DND-41 (cell line): ENCODE results near the gene RGL1.

Experiments
- ATAC-seq: fragments of 200-7000 bp; cut with Tn5 transposase; 3 replicates; pipeline ENCODE4 v1.9.1; 2021; ENCODE audit warnings: low read depth; ENCODE audit not compliant: insufficient read depth
- DNase-seq: peaks from one replicate; pipeline ENCODE4 v3.0.0-alpha.2; 2020
- H2AFZ ChIP-seq: 2 replicates; pipeline ENCODE4 v1.6.0; 2012; ENCODE audit warnings: low read depth, low read length
- H3K27ac ChIP-seq: 2 replicates; pipeline ENCODE4 v1.5.1; 2012; ENCODE audit warnings: low read length, inconsistent platforms
- H3K27me3 ChIP-seq: fragments of 200-600 bp; sonication (generic); 2 replicates; pipeline ENCODE4 v1.6.0; 2012; ENCODE audit warnings: low read length, mild to moderate bottlenecking, inconsistent platforms; ENCODE audit not compliant: insufficient read depth, poor library complexity
- H3K36me3 ChIP-seq: 2 replicates; pipeline ENCODE4 v1.5.1; 2012; ENCODE audit warnings: low read length, inconsistent platforms; ENCODE audit not compliant: insufficient read depth
- H3K4me1 ChIP-seq: 2 replicates; pipeline ENCODE4 v1.5.1; 2012; ENCODE audit warnings: mild to moderate bottlenecking, low read length; ENCODE audit not compliant: insufficient read depth
- H3K4me2 ChIP-seq: 2 replicates; pipeline ENCODE4 v1.6.0; 2012; ENCODE audit warnings: mild to moderate bottlenecking, moderate library complexity, low read length, inconsistent platforms; ENCODE audit not compliant: insufficient read depth
- H3K4me3 ChIP-seq, 2 experiments: fragments of 200-600 bp in 1 of 2; shearing (Covaris generic) in 1 of 2; 2 replicates each; pipeline ENCODE4 v1.5.1; 2012 to 2016; ENCODE audit warnings: inconsistent platforms in 2 of 2, low read length in 2 of 2, mild to moderate bottlenecking in 2 of 2, low read depth in 1 of 2, moderate library complexity in 1 of 2
- H3K79me2 ChIP-seq: 2 replicates; pipeline ENCODE4 v1.6.0; 2012; ENCODE audit warnings: low read length, inconsistent platforms; ENCODE audit not compliant: insufficient read depth
- H3K9ac ChIP-seq: 2 replicates; pipeline ENCODE4 v1.6.0; 2012; ENCODE audit warnings: low read depth, mild to moderate bottlenecking, inconsistent platforms, low read length, moderate library complexity
- H3K9me3 ChIP-seq: 2 replicates; pipeline ENCODE4 v1.5.1; 2012; ENCODE audit warnings: low read length, moderate library complexity, mild to moderate bottlenecking, inconsistent platforms; ENCODE audit not compliant: insufficient read depth, severe bottlenecking
- H4K20me1 ChIP-seq: 2 replicates; pipeline ENCODE4 v1.6.0; 2012; ENCODE audit warnings: low read length; ENCODE audit not compliant: insufficient read depth
- CTCF ChIP-seq: IDR thresholded peaks from 2 replicates; pipeline ENCODE4 v1.5.1; 2012; ENCODE audit warnings: borderline replicate concordance, low read length, moderate library complexity, mild to moderate bottlenecking; ENCODE audit not compliant: poor library complexity, severe bottlenecking; ENCODE audit errors: extremely low read depth
- EZH2 ChIP-seq: IDR thresholded peaks from 3 replicates; pipeline ENCODE4 v1.6.1; 2012; ENCODE audit warnings: borderline replicate concordance, low read depth, mild to moderate bottlenecking, moderate library complexity, low read length, inconsistent platforms; ENCODE audit not compliant: severe bottlenecking

RGL1 gene

GRCh38 chr1:183961132-183961531 lies 156.2 kb downstream of the RGL1 start:
- Histone ChIP-seq H3K9me3 (no peaks in the 10 kb centered on the region), H3K36me3 (no peaks in the 10 kb centered on the region), H3K9ac (no peak overlapping the region), H3K27ac (no peak overlapping the region), H3K4me1 (peaks cover 14% of the 10 kb centered on the region), H3K79me2 (no peaks in the 10 kb centered on the region), H3K27me3 (peaks cover 3% of the 10 kb centered on the region), H4K20me1 (no peaks in the 10 kb centered on the region), H3K4me2 (no peak overlapping the region), H2AFZ (no peak overlapping the region), H3K4me3 (no peak overlapping the region)
- TF ChIP-seq CTCF, result no peak
- no peak for TF ChIP-seq EZH2
- no peak for DNase-seq
- ATAC-seq, result no peak

GRCh38 chr1:183962903-183963302 lies 158.0 kb downstream of the RGL1 start:
- peaks cover 3% of the 10 kb centered on the region for H3K27me3 ChIP-seq
- H4K20me1 ChIP-seq, result no peaks in the 10 kb centered on the region
- no peak for DNase-seq
- H3K36me3 ChIP-seq, result no peaks in the 10 kb centered on the region
- no peak for TF ChIP-seq CTCF
- TF ChIP-seq EZH2, result no peak
- H3K27ac ChIP-seq, result no peak overlapping the region
- no peak overlapping the region for H3K4me3 ChIP-seq
- H3K4me2 ChIP-seq, result no peak overlapping the region
- H3K4me1 ChIP-seq, result no peaks in the 10 kb centered on the region
- no peak overlapping the region for H3K9ac ChIP-seq
- ATAC-seq, result no peak
- no peaks in the 10 kb centered on the region for H3K79me2 ChIP-seq
- no peak overlapping the region for H2AFZ ChIP-seq
- H3K9me3 ChIP-seq, result no peaks in the 10 kb centered on the region

GRCh38 chr1:183965726-183966125 lies 160.8 kb downstream of the RGL1 start:
- no peaks in the 10 kb centered on the region for H3K79me2 ChIP-seq
- TF ChIP-seq EZH2, result no peak
- no peak for TF ChIP-seq CTCF
- no peaks in the 10 kb centered on the region for H4K20me1 ChIP-seq

GRCh38 chr1:183966487-183966886 lies 161.6 kb downstream of the RGL1 start:
- H3K9ac ChIP-seq, result no peak overlapping the region
- ATAC-seq (no peak), DNase-seq (no peak)
- H2AFZ ChIP-seq, result no peak overlapping the region
- H4K20me1 ChIP-seq, result no peaks in the 10 kb centered on the region
- TF ChIP-seq EZH2 (no peak), CTCF (no peak)
- peaks cover 12% of the 10 kb centered on the region for H3K27me3 ChIP-seq
- H3K9me3 ChIP-seq, result no peaks in the 10 kb centered on the region
- H3K36me3 ChIP-seq, result no peaks in the 10 kb centered on the region
- H3K4me1 ChIP-seq, result no peaks in the 10 kb centered on the region
- no peak overlapping the region for H3K27ac ChIP-seq
- H3K4me2 ChIP-seq, result no peak overlapping the region
- H3K79me2 ChIP-seq, result no peaks in the 10 kb centered on the region
- H3K4me3 ChIP-seq, result no peak overlapping the region

More at GRCh38 chr1:183965726-183966125, 160.8 kb downstream of the RGL1 start:
- H3K9ac ChIP-seq, result no peak overlapping the region
- H3K4me1 ChIP-seq, result no peaks in the 10 kb centered on the region
- no peaks in the 10 kb centered on the region for H3K9me3 ChIP-seq
- no peak overlapping the region for H3K4me3 ChIP-seq
- ATAC-seq (no peak), DNase-seq (no peak)
- peaks cover 12% of the 10 kb centered on the region for H3K27me3 ChIP-seq
- no peak overlapping the region for H3K27ac ChIP-seq
- H2AFZ ChIP-seq, result no peak overlapping the region
- no peak overlapping the region for H3K4me2 ChIP-seq
- H3K36me3 ChIP-seq, result no peaks in the 10 kb centered on the region
